K562 (cell line): ENCODE results near the gene CST5. TPM values are rescaled to one million over a fixed set of nuclear protein-coding genes. Genes with fewer than 3 reads are reported as not detected.

Experiments used
- ATAC-seq: fragments of 200-7000 bp; cut with Tn5 transposase; 3 replicates; pipeline ENCODE4 v1.9.1; 2020; ENCODE audit warnings: moderate library complexity
- BruUV-seq: library from RNA; stranded (reverse); fragments of 400-500 nt; replicated peaks from 2 replicates; lab custom pipeline; 2021; lab: Mats Ljungman, UMichigan
- CTCF ChIA-PET: fragments of 300-600 bp; formaldehyde crosslinking; extraction: SDS; loops from one replicate; lab custom pipeline; 2021; ENCODE audit warnings: low intra/inter-chr PET ratio; lab: Yijun Ruan, JAX
- POLR2A ChIA-PET: fragments of 300-600, 350-650 bp; sonication (Branson Sonifier 250); formaldehyde crosslinking; extraction: SDS; loops from one replicate; lab custom pipeline; 2021; ENCODE audit warnings: antibody characterized with exemption, inconsistent platforms; lab: Yijun Ruan, JAX
- DNase-seq, 4 experiments: peaks; one replicate each; pipeline versions ENCODE4 v3.0.0 to v3.0.0-alpha.2; 2011 to 2018; ENCODE audit warnings: low spot score in 3 of 4, mixed read lengths in 3 of 4; ENCODE audit errors: extremely low read depth in 1 of 4
- FAIRE-seq: peaks from 2 replicates; lab custom pipeline; 2011; peaks lifted over from hg19 to GRCh38; lab: Jason Lieb, UNC
- H2AFZ ChIP-seq: 2 replicates; pipeline ENCODE4 v1.6.0; 2011; ENCODE audit warnings: low read depth, low read length, control low read depth, inconsistent platforms
- H3K27ac ChIP-seq: fragments of 200-600 bp; 3 replicates; pipeline ENCODE4 v1.8.0; 2011; ENCODE audit warnings: low read depth, mild to moderate bottlenecking, control low read depth, inconsistent platforms, low read length, moderate library complexity, mixed read lengths; ENCODE audit errors: extremely low read depth
- H3K27me3 ChIP-seq, 2 experiments: fragments of 300-600 bp in 1 of 2; 2 replicates in 1 of 2; 3 replicates in 1 of 2; pipeline versions ENCODE4 v1.6.0 to v1.8.0; 2011; ENCODE audit warnings: inconsistent platforms in 2 of 2, low read length in 2 of 2, mild to moderate bottlenecking in 1 of 2, mixed read lengths in 1 of 2, moderate library complexity in 1 of 2; ENCODE audit not compliant: control insufficient read depth in 2 of 2, insufficient read depth in 2 of 2
- H3K36me3 ChIP-seq: fragments of 300-600 bp; 3 replicates; pipeline ENCODE4 v1.8.0; 2011; ENCODE audit warnings: mild to moderate bottlenecking, low read length, inconsistent platforms; ENCODE audit not compliant: control insufficient read depth, insufficient read depth
- H3K4me1 ChIP-seq, 2 experiments: fragments of 200-600 bp in 1 of 2; replicated peaks in 1 of 2; 2 replicates in 1 of 2; 3 replicates in 1 of 2; pipeline versions ENCODE4 v1.5.1 to v1.8.0; 2011; ENCODE audit warnings: inconsistent platforms in 2 of 2, low read length in 2 of 2, mild to moderate bottlenecking in 1 of 2, mixed read lengths in 1 of 2, moderate library complexity in 1 of 2; ENCODE audit not compliant: control insufficient read depth in 2 of 2, insufficient read depth in 2 of 2
- H3K4me2 ChIP-seq: 2 replicates; pipeline ENCODE4 v1.6.1; 2011; ENCODE audit warnings: low read length, control low read depth, inconsistent platforms, mixed read lengths; ENCODE audit not compliant: insufficient read depth
- H3K4me3 ChIP-seq: fragments of 200-600 bp; sonication (generic), shearing (Covaris generic); 2 replicates; pipeline ENCODE4 v1.5.1; 2016; ENCODE audit warnings: control low read depth, inconsistent platforms
- H3K79me2 ChIP-seq: fragments of 200-600 bp; 3 replicates; pipeline ENCODE4 v1.8.0; 2011; ENCODE audit warnings: low read length, inconsistent platforms; ENCODE audit not compliant: control insufficient read depth, insufficient read depth
- H3K9ac ChIP-seq, 2 experiments: 2 replicates each; pipeline versions ENCODE4 v1.6.0 to v1.6.1; 2011; ENCODE audit warnings: low read depth in 2 of 2, low read length in 2 of 2, control low read depth in 1 of 2, inconsistent platforms in 1 of 2, mild to moderate bottlenecking in 1 of 2, mixed read lengths in 1 of 2; ENCODE audit not compliant: insufficient read depth in 1 of 2
- H3K9me1 ChIP-seq: one replicate; pipeline ENCODE4 v1.6.0; 2011; ENCODE audit warnings: inconsistent platforms, mild to moderate bottlenecking, low read length, moderate library complexity; ENCODE audit not compliant: control insufficient read depth, insufficient read depth
- H3K9me3 ChIP-seq: replicated peaks from 2 replicates; pipeline ENCODE4 v1.5.1; 2011; ENCODE audit warnings: low read depth, low read length, inconsistent platforms; ENCODE audit not compliant: control insufficient read depth, insufficient read depth
- H4K20me1 ChIP-seq: replicated peaks from 2 replicates; pipeline ENCODE4 v1.6.1; 2011; ENCODE audit warnings: low read length, inconsistent platforms, mixed read lengths; ENCODE audit not compliant: control insufficient read depth, insufficient read depth
- ADNP ChIP-seq: fragments of 200-800 bp; sonication (Bioruptor generic); IDR thresholded peaks from 2 replicates; pipeline ENCODE4 v1.6.1; 2016; ENCODE audit warnings: missing genetic modification characterization, missing compliant biosample characterization
- BACH1 ChIP-seq: fragments of 200-800 bp; sonication (Bioruptor generic); IDR thresholded peaks from 2 replicates; pipeline ENCODE4 v1.6.1; 2016; ENCODE audit warnings: missing genetic modification characterization, missing compliant biosample characterization
- ELF4 ChIP-seq: fragments of 450-650 bp; formaldehyde crosslinking; IDR thresholded peaks from 2 replicates; pipeline ENCODE4 v1.4.0; 2022; ENCODE audit warnings: missing genetic modification characterization
- FOXK2 ChIP-seq, 2 experiments: fragments of 450-650 bp; IDR thresholded peaks in 1 of 2; conservative IDR thresholded peaks in 1 of 2; 2 replicates each; pipeline ENCODE4 v1.6.1; 2016; ENCODE audit warnings: low read depth in 2 of 2, mild to moderate bottlenecking in 1 of 2
- HDAC1 ChIP-seq, 2 experiments: fragments of 450-650 bp; IDR thresholded peaks; 2 replicates each; pipeline ENCODE4 v1.6.1; 2016 to 2017; ENCODE audit warnings: inconsistent platforms in 1 of 2, mild to moderate bottlenecking in 1 of 2, moderate library complexity in 1 of 2
- MAX ChIP-seq: sonication (generic); formaldehyde crosslinking; IDR thresholded peaks from 2 replicates; pipeline ENCODE4 v1.9.0; 2022; ENCODE audit warnings: mild to moderate bottlenecking, missing genetic modification reagents
- NR2C2 ChIP-seq, 2 experiments: fragments of 200-800 bp in 1 of 2; sonication (Bioruptor generic) in 1 of 2; sonication (generic) in 1 of 2; formaldehyde crosslinking in 1 of 2; IDR thresholded peaks; 2 replicates each; pipeline versions ENCODE4 v1.6.1 to v1.8.0; 2016 to 2022; ENCODE audit warnings: mild to moderate bottlenecking in 1 of 2, missing compliant biosample characterization in 1 of 2, missing genetic modification characterization in 1 of 2, missing genetic modification reagents in 1 of 2
- RAD21 ChIP-seq, 2 experiments: fragments of 250-450 bp in 1 of 2; fragments of 450-650 bp in 1 of 2; sonication (Bioruptor Pico) in 1 of 2; formaldehyde crosslinking in 1 of 2; IDR thresholded peaks in 1 of 2; conservative IDR thresholded peaks in 1 of 2; 2 replicates each; pipeline versions ENCODE4 v1.4.0 to v1.8.0; 2020 to 2022; ENCODE audit warnings: mild to moderate bottlenecking in 2 of 2, moderate library complexity in 1 of 2
- RBM14 ChIP-seq: fragments of 200-400 bp; formaldehyde crosslinking; IDR thresholded peaks from 2 replicates; pipeline ENCODE4 v1.6.1; 2018; ENCODE audit warnings: low read depth, mild to moderate bottlenecking, low read length, moderate library complexity, borderline replicate concordance; ENCODE audit not compliant: insufficient read depth
- SETDB1 ChIP-seq: IDR thresholded peaks from one replicate; pipeline ENCODE4 v1.6.1; 2012; ENCODE audit warnings: low read length, control low read depth, inconsistent platforms
- TCF7L2 ChIP-seq: fragments of 150-350 bp; IDR thresholded peaks from 2 replicates; pipeline ENCODE4 v1.6.1; 2016; ENCODE audit warnings: low read depth, mild to moderate bottlenecking, low read length, moderate library complexity
- THRA ChIP-seq: fragments of 450-650 bp; IDR thresholded peaks from 2 replicates; pipeline ENCODE4 v1.6.1; 2017; ENCODE audit warnings: mild to moderate bottlenecking, moderate library complexity
- USF1 ChIP-seq: sonication (generic); formaldehyde crosslinking; IDR thresholded peaks from 2 replicates; pipeline ENCODE4 v1.9.0; 2022; ENCODE audit warnings: mild to moderate bottlenecking, missing genetic modification reagents
- ZBTB43 ChIP-seq: sonication (generic); formaldehyde crosslinking; IDR thresholded peaks from 2 replicates; pipeline ENCODE4 v1.8.0; 2023; ENCODE audit warnings: mild to moderate bottlenecking, missing genetic modification reagents
- ZBTB8A ChIP-seq: fragments of 450-650 bp; IDR thresholded peaks from 2 replicates; pipeline ENCODE4 v1.6.1; 2018; ENCODE audit warnings: mild to moderate bottlenecking, moderate library complexity; ENCODE audit not compliant: partially characterized antibody
- ZNF717 ChIP-seq: fragments of 250-450 bp; sonication (Bioruptor Pico); IDR thresholded peaks from 2 replicates; pipeline ENCODE4 v1.5.0; 2021
- WGBS: fragments of 100-300 bp; shearing (Covaris generic); methylation state at CpG from one replicate; pipeline ENCODE4 v1.1.6; 2016; ENCODE audit warnings: low coverage, mixed read lengths; ENCODE audit not compliant: insufficient coverage; ENCODE audit errors: missing lambda C conversion rate; 5-methylcytosine and 5-hydroxymethylcytosine counted together
- in situ Hi-C: fragments of 300-500 bp; cut with MboI; formaldehyde crosslinking; loops from 4 replicates; pipeline ENCODE4 v1.15.0; 2018; ENCODE audit warnings: inconsistent platforms, mixed read lengths
- intact Hi-C: fragments of 100-400 bp; cut with micrococcal nuclease; formaldehyde crosslinking; loops from 2 replicates; pipeline ENCODE4 v1.14.2; 2022
- polyA plus RNA-seq, 8 experiments: library from polyadenylated mRNA; depleted of rRNA in 4 of 8; stranded (reverse) in 5 of 8; unstranded in 3 of 8; fragments of >200 nt; fragmentation: Nextera tagmentation in 2 of 8; fragmentation: Illumina TruSeq in 1 of 8; extraction: Ambion mirVana in 2 of 8; extraction: Trizol in 1 of 8; gene quantifications; 2 replicates each; pipeline versions ENCODE4 v1.2.1 to v1.2.3, GENCODE V29; 2011 to 2014; ENCODE audit warnings: inconsistent platforms in 1 of 8, missing spikeins in 1 of 8
- total RNA-seq, 7 experiments: library from RNA; depleted of rRNA in 6 of 7; stranded (reverse); fragments of >200 nt in 6 of 7; fragmentation: Illumina TruSeq in 2 of 7; extraction: Trizol in 2 of 7; gene quantifications; 2 replicates each; pipeline versions ENCODE4 v1.2.1 to v1.2.3, GENCODE V29; 2011 to 2021; ENCODE audit warnings: low replicate concordance in 1 of 7

CST5 gene
- total and polyA plus RNA-seq, 9 of the 15 experiments (the other 6 are each of a cell fraction or from before 2014, with no cell fraction given): not detected

GRCh38 chr20:23923891-23924435 is 44.4 kb upstream of the CST5 start:
- Histone ChIP-seq H3K4me1 (no peaks in the 10 kb centered on the region; a peak in 1 of 5 replicates), H3K9me1 (no peaks in the 10 kb centered on the region), H3K79me2 (no peaks in the 10 kb centered on the region), H2AFZ (no peak overlapping the region), H3K27me3 (no peaks in the 10 kb centered on the region), H3K27ac (no peak overlapping the region), H3K4me2 (no peak overlapping the region), H4K20me1 (no peaks in the 10 kb centered on the region), H3K4me3 (no peak overlapping the region), H3K9ac (no peak overlapping the region), H3K36me3 (no peaks in the 10 kb centered on the region), H3K9me3 (no peaks in the 10 kb centered on the region)
- CTCF ChIA-PET: no interaction called here
- FAIRE-seq (no peak), ATAC-seq (no peak), DNase-seq (no peak)
- BruUV-seq: no TSS peak
- 0% methylated on average over 3 of the region's 7 CpGs for WGBS
- intact Hi-C loops (no loop called here), in situ Hi-C loops (no loop called here)
- POLR2A ChIA-PET: no interaction called here
- TF ChIP-seq TCF7L2 (no peak), BACH1 (tag) (no peak), FOXK2 (conservative IDR thresholded peaks at IDR 0.05 in 1 of 2, IDR thresholded peaks at IDR 0.05 in 1 of 2; ENCODE audit: low read depth in 2 of 2) (no peak), ZBTB43 (CRISPR knock-in tag) (no peak), RBM14 (no peak), HDAC1 (IDR thresholded peaks at IDR 0.05) (no peak), RAD21 (CRISPR knock-in tag; conservative IDR thresholded peaks at IDR 0.05 in 1 of 2, IDR thresholded peaks at IDR 0.05 in 1 of 2) (no peak), SETDB1 (no peak), MAX (no peak), ELF4 (no peak), ZBTB8A (no peak), NR2C2 (CRISPR knock-in tag; IDR thresholded peaks at IDR 0.05) (no peak), NR2C2 (tag; IDR thresholded peaks at IDR 0.05) (no peak), ADNP (tag) (no peak), THRA (no peak), USF1 (CRISPR knock-in tag) (no peak), ZNF717 (CRISPR knock-in tag) (no peak)
